HG03039 (cell line): ENCODE measurements around the gene LSM5.
"Not testable (repeated sequence)": the region's sequence is repeated elsewhere in the genome, so short reads cannot be mapped to it uniquely, and the experiment has no call there.

Source experiments
- ATAC-seq: cut with Tn5 transposase; IDR thresholded peaks from one replicate; pipeline ENCODE4 v1.9.1; 2021; ENCODE audit warnings: mild to moderate bottlenecking, moderate library complexity; ENCODE audit not compliant: unreplicated experiment

Gene LSM5

DNA sequence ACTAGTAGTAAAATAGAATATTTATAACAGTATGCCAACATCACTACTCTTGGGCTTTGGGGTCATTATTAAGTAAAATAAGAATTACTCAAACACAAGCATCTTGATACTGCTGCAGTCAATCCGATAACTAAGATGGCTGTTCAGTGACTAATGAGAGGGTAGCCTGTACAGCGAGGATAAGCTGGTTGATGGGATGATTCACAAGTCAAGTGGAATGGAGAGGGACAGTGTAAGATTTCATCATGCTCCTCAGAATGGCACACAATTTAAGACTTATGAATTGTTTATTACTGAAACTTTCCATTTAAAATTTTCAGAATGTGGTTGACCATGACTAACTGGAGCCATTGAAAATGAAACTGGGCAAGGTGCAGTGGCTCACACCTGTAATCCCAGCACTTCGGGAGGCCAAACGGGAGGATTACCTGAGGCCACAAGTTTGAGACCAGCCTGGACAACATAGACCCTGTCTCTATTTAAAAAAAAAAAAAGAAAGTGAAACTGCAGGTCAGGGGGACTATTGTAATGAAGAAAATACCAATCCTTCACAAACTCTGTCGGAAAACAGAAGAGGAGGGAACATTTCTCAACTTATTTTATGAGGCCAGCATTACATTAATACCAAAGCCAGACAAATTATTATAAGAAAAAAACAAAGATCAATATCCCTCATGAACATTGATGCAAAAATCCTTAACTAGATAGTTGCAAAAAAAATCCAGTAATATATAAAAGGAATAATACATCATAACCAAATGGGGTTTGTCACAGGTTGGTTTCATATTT is 16.3 kb upstream of the LSM5 start:
- ATAC-seq: peak; percentile 74

DNA sequence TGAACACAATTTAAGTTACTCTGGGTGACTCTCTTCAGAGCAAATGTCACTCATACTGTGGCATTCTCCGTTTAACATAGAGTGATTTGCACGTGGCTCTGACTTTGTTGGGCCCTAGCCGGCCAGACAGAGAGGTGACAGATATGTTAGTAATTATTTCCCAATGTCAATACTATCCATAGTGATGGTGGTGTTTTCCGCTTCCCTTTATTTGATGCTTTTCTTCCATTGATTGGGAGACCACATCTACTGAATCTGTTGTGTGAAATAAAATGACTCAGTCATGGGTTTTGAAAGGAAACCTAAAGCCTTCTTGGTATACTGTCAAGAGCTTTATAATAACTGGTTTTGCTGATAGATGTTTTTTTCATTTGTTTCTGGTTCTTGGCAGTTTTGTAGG is 12.5 kb upstream of the LSM5 start:
- ATAC-seq: no peak

DNA sequence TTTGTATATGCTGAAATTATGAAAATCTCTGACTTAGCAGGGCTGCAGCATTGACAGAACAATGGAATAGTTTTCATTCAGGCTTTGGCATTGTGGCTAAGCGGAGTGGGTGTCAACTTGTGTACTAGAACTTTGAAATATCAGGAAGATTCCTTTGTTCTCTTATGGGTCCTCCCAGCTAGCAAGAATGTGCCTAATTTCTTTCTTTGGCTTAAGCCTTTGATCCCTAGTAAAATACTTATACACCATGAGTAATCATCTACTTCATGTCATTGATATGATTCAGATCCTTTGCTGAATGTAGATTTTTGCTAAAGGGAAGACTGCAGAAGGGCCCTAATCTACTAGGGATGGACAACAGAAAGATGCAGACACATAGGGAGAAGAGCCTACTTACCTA is 11.3 kb upstream of the LSM5 start:
- no peak for ATAC-seq

DNA sequence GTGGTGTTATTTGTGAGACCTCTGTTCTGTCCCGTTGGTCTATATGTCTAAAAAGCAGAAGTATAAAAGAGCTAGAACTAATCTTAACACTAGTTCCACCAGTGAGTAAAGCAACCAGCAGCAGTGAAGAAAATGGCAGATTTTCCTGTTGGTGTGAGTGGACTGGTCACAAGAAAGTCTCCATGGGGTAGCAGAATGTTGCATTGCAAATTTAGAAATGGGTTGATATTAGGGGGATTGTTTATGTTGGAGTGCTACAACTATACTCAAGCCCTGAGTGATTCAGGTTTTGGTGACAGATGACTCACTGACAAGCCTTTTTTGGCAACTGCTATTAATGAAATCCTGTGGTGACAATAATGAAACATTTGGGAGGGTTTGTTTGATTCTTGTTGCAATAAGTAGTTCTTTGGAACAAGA is 10.8 kb upstream of the LSM5 start:
- ATAC-seq: peak; percentile 74

DNA sequence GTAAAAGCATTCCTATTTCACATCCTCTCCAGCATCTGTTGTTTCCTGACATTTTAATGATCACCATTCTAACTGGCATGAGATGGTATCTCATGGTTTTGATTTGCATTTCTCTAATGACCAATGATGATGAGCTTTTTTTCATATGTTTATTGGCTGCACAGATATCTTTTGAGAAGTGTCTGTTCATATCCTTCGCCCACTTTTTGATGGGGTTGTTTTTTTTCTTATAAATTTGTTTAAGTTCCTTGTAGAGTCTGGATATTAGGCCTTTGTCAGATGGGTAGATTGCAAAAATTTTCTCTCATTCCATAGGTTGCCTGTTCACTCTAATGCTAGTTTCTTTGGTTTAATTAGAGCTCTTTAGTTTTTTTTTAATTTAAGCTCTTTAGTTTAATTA is 10.0 kb upstream of the LSM5 start:
- not testable (repeated sequence) for ATAC-seq

DNA sequence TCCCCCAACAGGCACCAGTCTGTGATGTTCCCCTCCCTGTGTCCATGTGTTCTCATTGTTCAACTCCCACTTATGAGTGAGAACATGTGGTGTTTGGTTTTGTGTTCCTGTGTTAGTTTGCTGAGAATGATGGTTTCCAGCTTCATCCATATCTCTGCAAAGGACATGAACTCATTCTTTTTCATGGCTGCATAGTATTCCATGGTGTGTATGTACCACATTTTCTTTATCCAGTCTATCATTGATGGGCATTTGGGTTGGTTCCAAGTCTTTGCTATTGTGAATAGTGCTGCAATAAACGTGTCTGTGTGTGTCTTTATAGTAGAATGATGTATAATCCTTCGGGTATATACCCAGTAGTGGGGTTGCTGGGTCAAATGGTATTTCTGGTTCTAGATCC is 9.6 kb upstream of the LSM5 start:
- not testable (repeated sequence) for ATAC-seq

DNA sequence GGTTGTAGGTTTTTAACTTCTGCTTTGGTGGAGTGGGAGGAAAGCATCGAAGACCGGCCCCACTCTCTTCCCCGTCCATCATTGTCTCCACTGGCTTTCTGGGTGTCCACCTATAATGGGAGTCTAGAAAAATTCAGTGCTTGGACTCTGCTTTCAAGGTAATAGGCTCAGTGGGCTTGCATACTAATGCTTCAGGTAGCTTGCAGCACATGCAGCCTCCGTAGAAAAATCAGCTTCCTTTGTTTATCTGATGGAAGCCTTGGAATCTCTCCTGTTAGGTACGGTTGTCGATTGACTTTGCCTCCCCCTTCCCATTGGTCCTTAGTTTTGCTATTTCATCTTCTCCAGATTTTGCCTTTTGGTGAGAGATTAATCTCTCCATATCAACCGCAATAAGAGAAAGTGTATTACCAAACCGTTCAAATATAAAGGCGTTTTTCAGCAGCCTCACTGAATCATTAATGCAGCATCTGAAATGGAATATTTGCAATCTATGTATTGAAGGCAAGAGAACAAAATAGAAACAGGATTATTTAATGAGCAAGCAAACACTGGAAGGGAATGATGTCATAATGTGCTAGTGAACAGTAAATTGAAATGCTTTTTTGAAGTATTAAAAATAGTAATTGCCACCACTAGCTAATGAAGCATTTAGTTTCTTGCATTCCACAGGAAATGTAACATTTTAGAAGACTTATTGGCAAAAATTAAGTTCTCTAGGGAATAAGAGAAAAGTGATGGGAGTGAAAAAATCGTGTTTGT is 6.1 kb upstream of the LSM5 start:
- no peak for ATAC-seq

DNA sequence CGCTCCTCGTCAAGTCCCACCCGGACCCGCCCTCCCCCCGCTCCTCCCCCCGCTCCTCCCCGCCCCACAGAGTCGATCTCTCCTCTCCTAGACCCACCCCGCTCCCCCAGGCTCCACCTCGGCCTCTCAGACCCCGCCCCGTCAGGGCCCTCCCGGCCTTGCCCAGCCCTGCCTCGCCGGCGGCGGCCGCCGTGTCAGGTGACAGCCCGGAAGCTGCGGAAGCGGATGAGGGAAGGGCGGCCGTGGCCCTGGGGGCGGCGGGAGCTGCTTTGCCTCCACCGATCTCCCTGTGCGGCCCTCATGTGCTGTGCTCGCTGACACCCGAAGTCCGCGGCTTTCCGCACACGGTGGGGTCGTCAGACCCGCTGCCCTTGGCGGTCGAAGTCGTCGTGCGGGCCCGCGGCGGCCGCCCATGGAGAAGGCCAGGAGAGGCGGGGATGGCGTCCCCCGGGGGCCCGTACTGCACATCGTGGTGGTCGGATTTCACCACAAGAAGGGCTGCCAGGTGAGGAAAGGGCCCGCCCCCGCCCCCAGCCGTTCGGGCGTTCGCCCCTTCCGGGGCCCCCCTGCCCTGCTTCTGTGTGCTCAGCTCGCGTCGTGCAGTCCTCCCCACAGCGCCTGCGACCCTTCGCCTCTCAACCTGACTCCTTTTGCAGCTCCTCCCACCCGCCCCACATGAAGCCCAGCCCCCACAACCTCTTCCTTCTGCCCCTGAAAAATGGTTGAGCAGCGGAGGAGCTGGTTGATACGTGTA is 5.3 kb upstream of the LSM5 start, which contains the start of gene AVL9:
TSS of gene AVL9 (plus strand) at position 192 of the 754 bp plus-strand sequence. CDS start at position 413, 221 bp downstream.
- peak; percentile 98 for ATAC-seq

DNA sequence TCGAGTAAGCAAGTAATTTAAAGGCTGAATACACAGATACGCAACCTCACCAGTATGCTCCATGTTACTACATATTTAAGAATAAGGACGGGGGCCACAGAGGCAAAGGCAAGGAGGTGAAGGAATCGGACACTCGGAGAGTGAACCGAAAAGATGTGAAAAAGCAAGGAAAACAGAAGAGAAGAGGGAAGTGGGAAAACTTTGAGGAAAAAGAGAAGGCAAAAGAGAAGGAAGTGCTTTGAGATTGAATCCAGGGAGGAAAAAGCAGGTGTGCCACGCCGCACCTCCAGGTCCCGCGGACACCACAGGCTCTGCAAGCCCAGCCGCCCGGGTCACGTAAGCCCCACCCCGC is 4.7 kb upstream of the LSM5 start:
- peak; percentile 3 for ATAC-seq

DNA sequence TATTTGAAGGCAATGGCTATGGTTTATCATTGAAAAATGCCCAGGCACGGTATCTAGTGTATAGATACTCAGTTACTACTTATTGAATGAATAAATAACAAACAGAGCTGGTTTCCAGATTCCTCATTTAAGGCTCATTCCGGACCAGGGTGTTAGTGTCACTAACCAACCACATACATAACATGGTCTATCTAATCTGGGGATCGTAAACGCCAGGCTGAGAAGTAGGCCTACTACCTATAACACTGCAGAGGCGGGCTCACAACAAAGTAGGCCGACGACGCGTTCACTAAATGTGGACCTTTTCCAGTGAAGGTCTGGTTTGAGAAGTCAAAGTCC is 423 bp downstream of the LSM5 start:
- peak; percentile 15 for ATAC-seq

DNA sequence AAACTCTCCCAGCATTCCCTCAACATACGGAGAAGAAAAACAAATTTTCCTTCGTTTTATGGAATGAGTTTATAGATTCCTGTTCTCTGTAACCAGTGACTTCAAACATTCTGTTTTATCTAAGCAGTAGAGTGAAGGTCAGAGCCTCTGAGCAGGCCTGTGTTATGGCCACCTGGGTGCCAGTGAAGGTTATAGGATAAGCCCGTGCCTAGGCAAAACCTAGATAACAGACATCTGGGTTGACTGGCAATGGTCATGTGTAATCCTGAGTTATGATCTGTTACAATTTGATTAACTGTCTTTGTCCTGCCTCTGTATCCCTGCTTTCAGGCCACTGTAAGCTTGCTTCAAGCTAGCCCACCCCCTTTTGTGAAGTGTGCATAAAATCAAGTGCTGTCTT is 8.3 kb downstream of the LSM5 start:
- ATAC-seq: no peak

DNA sequence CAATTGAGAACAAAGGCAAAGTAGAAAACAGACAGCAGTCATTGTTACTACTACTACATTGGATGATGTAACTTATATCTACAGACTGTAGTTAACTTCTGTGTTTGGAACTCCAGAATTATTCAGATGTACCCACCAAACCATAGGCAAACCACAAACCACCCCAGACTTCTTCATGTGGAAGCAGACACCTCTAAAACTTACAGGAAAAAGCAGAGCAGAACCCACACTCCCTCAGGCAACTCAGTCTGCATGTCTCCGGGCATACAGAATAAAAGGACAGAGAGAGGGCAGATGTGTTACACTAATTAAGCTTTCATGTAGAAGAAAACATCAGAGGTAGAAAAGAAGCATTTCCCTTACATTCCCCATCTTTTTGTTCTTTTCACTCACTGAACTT is 9.0 kb downstream of the LSM5 start:
- no peak for ATAC-seq

DNA sequence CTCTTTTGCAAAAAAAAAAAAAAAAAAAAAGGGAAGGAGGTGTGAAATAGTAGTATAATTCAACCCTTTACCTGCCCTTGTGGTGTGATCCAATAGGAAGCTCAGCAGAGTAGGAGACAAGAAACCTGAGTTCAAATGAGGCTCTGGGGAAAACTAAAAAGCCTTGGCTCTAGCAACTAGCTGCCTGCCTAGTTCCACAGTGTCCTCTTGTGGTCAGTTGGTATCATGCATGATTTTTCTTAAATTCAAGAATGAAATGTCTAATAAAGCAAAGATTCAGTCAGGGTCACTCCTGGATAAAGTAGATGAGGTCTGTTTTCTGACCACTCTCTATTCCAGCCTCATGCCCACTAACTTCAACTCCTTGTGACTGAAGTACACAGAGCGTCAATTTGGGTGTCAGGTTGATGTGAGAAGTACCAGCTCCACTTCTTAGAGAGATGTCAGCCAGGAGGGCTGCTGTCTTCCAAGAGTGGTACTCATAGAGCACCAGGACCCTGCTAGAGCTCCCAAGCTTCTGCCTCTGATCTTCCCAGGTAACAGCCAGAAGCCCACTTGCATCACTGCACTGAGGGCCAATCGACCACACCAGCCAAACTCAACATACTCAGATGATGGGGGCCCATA is 10.5 kb downstream of the LSM5 start:
- no peak for ATAC-seq

DNA sequence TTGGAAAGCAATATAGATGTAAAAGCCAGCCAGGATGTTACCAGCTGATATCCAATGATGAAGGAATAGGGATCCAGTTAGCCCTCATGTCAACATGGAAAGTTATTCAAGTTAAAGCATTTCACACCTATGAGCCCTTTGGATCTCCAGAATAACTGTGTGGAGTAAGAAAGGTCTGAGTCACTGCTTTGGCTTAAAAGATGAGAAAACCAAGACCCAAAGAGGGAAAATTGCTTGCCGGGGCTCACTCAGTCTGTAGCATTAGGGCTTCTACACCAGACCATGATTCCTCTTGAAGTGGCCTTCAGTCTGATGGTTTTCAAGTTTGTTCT is 12.6 kb downstream of the LSM5 start:
- ATAC-seq: no peak

DNA sequence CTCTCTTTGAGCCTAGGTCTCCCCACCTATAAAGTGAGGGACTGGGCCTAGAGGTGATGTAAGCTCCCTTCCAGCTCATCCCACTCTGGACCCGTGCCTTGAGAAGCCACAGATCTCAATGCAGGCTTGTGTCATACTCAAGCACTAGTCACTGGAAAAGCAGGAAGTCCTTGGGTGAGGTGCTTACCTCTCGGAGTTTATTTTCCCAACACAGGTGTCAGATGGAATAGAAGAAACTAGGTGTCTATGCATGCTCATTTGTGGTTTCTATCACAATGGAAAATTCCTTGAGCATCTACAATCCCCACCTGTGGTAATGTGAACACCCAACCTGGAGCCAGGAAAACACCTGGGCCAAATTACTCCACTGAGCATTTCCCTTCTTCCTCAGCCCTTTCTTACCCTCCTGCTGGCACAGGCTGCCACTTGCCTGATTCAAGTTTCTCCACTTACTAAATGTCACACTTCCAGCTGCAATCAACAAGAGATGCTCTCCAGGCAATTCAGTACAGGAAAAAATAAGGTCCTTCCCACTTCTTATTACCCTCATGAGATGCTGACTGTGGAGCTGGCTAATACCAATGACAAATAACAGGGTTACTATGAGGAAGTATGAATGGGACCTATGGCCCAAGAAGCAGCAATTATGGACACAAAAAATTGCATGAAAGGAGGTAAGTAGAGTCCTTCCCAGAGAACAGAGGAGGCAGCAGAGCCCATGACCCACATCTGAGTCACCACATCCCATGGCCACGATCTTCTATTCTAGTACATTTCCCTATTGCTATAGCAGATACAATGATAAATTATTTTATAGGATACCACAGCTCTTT is 13.1 kb downstream of the LSM5 start:
- ATAC-seq: no peak

DNA sequence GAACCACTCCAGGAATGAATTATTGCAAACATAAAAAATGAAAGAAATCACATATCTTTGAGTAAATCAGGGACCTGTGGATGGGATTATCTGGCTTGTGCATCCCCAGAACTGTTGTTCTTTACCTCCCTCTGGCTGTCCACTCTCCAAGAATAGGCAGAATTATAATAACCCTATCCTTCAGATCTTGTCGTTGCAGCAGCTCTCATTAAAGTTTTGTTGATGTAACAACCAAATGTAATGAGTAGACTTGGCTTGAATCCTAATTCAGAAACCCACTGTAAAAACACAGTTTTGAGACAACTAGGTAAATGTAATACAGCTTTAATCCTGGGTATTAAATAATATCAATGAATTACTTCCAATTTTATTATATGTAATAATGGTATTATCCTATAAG is 16.2 kb downstream of the LSM5 start:
- ATAC-seq: no peak

DNA sequence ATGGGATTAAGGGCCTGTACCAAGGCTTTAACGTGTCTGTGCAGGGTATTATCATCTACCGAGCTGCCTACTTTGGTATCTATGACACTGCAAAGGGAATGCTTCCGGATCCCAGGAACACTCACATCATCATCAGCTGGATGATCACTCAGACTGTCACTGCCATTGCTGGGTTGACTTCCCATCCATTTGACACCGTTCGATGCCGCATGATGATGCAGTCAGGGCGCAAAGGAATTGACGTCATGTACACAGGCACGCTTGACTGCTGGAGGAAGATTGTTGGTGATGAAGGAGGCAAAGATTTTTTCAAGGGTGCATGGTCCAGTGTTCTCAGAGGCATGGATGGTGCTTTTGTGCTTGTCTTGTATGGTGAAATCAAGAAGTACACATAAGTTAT is 18.2 kb downstream of the LSM5 start:
- ATAC-seq: no peak

DNA sequence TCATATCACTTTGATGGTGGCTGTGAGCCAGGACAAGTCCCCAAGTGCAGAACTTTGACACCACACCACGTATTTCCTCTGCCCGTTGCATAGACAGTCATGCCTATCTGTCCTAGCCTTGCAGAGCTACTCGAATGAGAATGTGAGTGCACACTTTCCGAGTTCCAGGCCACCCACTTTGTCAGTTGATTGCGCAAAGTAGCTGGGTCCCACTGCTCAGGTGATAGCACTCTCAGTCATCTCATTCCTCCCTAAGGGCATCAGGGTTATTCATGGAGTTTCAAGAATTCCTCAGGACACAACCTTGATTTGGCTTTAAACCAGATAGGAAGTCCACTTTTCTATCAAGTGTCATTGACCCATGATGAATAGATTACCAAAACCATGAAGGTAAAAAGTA is 19.3 kb downstream of the LSM5 start:
- no peak for ATAC-seq

DNA sequence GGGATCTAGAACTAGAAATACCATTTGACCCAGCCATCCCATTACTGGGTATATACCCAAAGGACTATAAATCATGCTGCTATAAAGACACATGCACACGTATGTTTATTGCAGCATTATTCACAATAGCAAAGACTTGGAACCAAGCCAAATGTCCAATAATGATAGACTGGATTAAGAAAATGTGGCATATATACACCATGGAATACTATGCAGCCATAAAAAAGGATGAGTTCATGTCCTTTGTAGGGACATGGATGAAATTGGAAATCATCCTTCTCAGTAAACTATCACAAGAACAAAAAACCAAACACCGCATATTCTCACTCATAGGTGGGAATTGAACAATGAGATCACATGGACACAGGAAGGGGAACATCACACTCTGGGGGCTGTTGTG is 20.2 kb downstream of the LSM5 start:
- ATAC-seq: not testable (repeated sequence)

DNA sequence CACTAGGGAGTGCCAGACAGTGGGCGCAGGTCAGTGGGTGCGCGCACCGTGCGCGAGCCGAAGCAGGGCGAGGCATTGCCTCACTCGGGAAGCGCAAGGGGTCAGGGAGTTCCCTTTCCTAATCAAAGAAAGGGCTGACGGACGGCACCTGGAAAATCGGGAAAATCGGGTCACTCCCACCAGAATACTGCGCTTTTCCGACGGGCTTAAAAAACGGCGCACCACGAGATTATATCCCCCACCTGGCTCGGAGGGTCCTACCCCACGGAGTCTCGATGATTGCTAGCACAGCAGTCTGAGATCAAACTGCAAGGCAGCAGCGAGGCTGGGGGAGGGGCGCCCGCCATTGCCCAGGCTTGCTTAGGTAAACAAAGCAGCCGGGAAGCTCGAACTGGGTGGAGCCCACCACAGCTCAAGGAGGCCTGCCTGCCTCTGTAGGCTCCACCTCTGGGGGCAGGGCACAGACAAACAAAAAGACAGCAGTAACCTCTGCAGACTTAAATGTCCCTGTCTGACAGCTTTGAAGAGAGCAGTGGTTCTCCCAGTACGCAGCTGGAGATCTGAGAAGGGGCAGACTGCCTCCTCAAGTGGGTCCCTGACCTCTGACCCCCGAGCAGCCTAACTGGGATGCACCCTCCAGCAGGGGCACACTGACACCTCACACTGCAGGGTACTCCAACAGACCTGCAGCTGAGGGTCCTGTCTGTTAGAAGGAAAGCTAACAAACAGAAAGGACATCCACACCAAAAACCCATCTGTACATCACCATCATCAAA is 25.4 kb downstream of the LSM5 start:
- not testable (repeated sequence) for ATAC-seq
